ENCODE results near the gene HIPK4. TPM values are rescaled to one million over a fixed set of nuclear protein-coding genes. Genes with fewer than 3 reads are reported as not detected.

The HIPK4 gene
- total RNA-seq, 2 donors from 2014 or later: not detected

GRCh38 chr19:40392123-40392522 is 2.1 kb upstream of the HIPK4 start:
- Histone ChIP-seq H3K4me3 (no peak overlapping the region), H3K9ac (ENCODE audit: low read depth in 2 of 2, low read length in 2 of 2) (no peak overlapping the region), H3K27me3 (no peaks in the 10 kb centered on the region), H3K27ac (no peak overlapping the region), H3K36me3 (no peaks in the 10 kb centered on the region), H3K9me3 (no peaks in the 10 kb centered on the region), H3K4me1 (no peaks in the 10 kb centered on the region)
- TF ChIP-seq CTCF (IDR thresholded peaks at IDR 0.05): no peak
- intact Hi-C loops (cut with DNase I): no loop called here
- no peak for DNase-seq

- no peaks in the 10 kb centered on the region for H3K4me1 ChIP-seq
- H3K27ac ChIP-seq: no peak overlapping the region
- no peaks in the 10 kb centered on the region for H3K9me3 ChIP-seq
- intact Hi-C loops (cut with DNase I): no loop called here
- TF ChIP-seq CTCF (IDR thresholded peaks at IDR 0.05): no peak
- H3K4me3 ChIP-seq: no peak overlapping the region
- DNase-seq: no peak
- H3K36me3 ChIP-seq: no peaks in the 10 kb centered on the region
- no peak overlapping the region for H3K9ac ChIP-seq (ENCODE audit: low read depth in 2 of 2, low read length in 2 of 2)
- H3K27me3 ChIP-seq: no peaks in the 10 kb centered on the region
These were observed 437 bp downstream of the HIPK4 start for GRCh38 chr19:40389404-40390083.

GRCh38 chr19:40388481-40388880 is 1.5 kb downstream of the HIPK4 start:
- no peaks in the 10 kb centered on the region for H3K36me3 ChIP-seq
- H3K9ac ChIP-seq (ENCODE audit: low read depth in 2 of 2, low read length in 2 of 2): no peak overlapping the region
- no peak overlapping the region for H3K4me3 ChIP-seq
- intact Hi-C loops (cut with DNase I): no loop called here
- no peaks in the 10 kb centered on the region for H3K4me1 ChIP-seq
- H3K9me3 ChIP-seq: no peaks in the 10 kb centered on the region
- no peak overlapping the region for H3K27ac ChIP-seq
- no peak for DNase-seq
- no peaks in the 10 kb centered on the region for H3K27me3 ChIP-seq
- TF ChIP-seq CTCF (IDR thresholded peaks at IDR 0.05): no peak

GRCh38 chr19:40387155-40387554 is 2.8 kb downstream of the HIPK4 start:
- intact Hi-C loops (cut with DNase I): no loop called here
- no peak for TF ChIP-seq CTCF (IDR thresholded peaks at IDR 0.05)

GRCh38 chr19:40383668-40384248 is 6.2 kb downstream of the HIPK4 start:
- no peaks in the 10 kb centered on the region for H3K27me3 ChIP-seq
- H3K9ac ChIP-seq (ENCODE audit: low read depth in 2 of 2, low read length in 2 of 2): no peak overlapping the region
- no peak for DNase-seq
- no peak overlapping the region for H3K27ac ChIP-seq
- H3K4me3 ChIP-seq: no peak overlapping the region
- H3K36me3 ChIP-seq: no peaks in the 10 kb centered on the region
- no peaks in the 10 kb centered on the region for H3K9me3 ChIP-seq
- intact Hi-C loops (cut with DNase I): no loop called here
- no peak for TF ChIP-seq CTCF (IDR thresholded peaks at IDR 0.05)
- H3K4me1 ChIP-seq: no peaks in the 10 kb centered on the region

More at GRCh38 chr19:40387155-40387554, 2.8 kb downstream of the HIPK4 start:
- no peaks in the 10 kb centered on the region for H3K4me1 ChIP-seq
- DNase-seq: no peak
- H3K4me3 ChIP-seq: no peak overlapping the region
- H3K27me3 ChIP-seq: no peaks in the 10 kb centered on the region
- no peak overlapping the region for H3K9ac ChIP-seq (ENCODE audit: low read depth in 2 of 2, low read length in 2 of 2)
- H3K36me3 ChIP-seq: no peaks in the 10 kb centered on the region
- H3K9me3 ChIP-seq: no peaks in the 10 kb centered on the region
- no peak overlapping the region for H3K27ac ChIP-seq

Data from colonic mucosa (tissue), 4 donors.